ENCODE measurements around the gene EXOSC5. TPM values are rescaled to one million over a fixed set of nuclear protein-coding genes. Genes with fewer than 3 reads are reported as not detected.
"Not testable (repeated sequence)": the region's sequence is repeated elsewhere in the genome, so short reads cannot be mapped to it uniquely, and the experiment has no call there.

The EXOSC5 gene
- total RNA-seq, 2 experiments from 2014 or later, result 46.6 to 47.0 TPM

GRCh38 chr19:41392775-41393174 lies 4.4 kb downstream of the EXOSC5 start:
- ChIA-PET CTCF (interaction anchor here (1.9 kb wide), 1 partner anchor 29 kb away, joined by 6 read pairs; the partner anchor contains the start of gene B9D2), POLR2A (no interaction called here)
- peaks cover 18% of the 10 kb centered on the region for H3K36me3 Mint-ChIP-seq (ENCODE audit: low read depth)
- ATAC-seq (no peak), DNase-seq (no peak)
- no peak for TF ChIP-seq CTCF (IDR thresholded peaks at IDR 0.05)
- no peaks in the 10 kb centered on the region for H3K27me3 Mint-ChIP-seq
- peaks cover 14% of the 10 kb centered on the region for H3K4me1 Mint-ChIP-seq (ENCODE audit: low read depth)
- H3K4me3 Mint-ChIP-seq, result no peak overlapping the region
- intact Hi-C loops (cut with micrococcal nuclease), result no loop called here
- H3K9me3 Mint-ChIP-seq, result no peaks in the 10 kb centered on the region
- no peak overlapping the region for H3K27ac Mint-ChIP-seq

GRCh38 chr19:41391618-41392017 lies 5.5 kb downstream of the EXOSC5 start:
- H3K27ac Mint-ChIP-seq, result no peak overlapping the region
- POLR2A ChIA-PET, result no interaction called here
- ATAC-seq, result no peak
- H3K4me3 Mint-ChIP-seq, result no peak overlapping the region
- intact Hi-C loops (cut with micrococcal nuclease), result no loop called here
- TF ChIP-seq CTCF (IDR thresholded peaks at IDR 0.05), result no peak
- H3K36me3 Mint-ChIP-seq (ENCODE audit: low read depth), result peaks cover 18% of the 10 kb centered on the region
- CTCF ChIA-PET, result no interaction called here
- no peaks in the 10 kb centered on the region for H3K9me3 Mint-ChIP-seq
- DNase-seq, result no peak
- H3K4me1 Mint-ChIP-seq (ENCODE audit: low read depth), result peaks cover 14% of the 10 kb centered on the region
- no peaks in the 10 kb centered on the region for H3K27me3 Mint-ChIP-seq

DNA sequence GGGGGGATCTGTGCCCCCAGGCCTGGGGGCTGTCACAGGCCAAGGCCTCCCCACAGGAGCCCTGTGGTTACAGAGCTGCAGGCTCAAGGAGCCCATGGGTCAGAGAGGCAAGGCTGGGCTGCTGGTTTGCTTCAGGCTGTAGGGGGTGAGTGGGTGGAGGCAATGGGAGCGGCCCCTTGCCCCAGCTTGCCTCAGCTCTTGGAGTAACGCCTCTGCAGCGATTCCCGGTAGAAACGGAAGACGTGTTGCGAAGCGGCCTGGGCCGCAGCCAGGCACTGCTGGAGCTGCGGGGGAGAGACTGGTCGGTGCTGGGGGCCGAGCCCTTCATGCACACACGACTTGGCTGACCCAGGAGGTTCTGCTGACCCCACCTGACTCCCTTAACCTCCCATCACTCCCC lies 10.7 kb downstream of the EXOSC5 start:
- Mint-ChIP-seq H3K36me3 (ENCODE audit: low read depth) (peaks cover 16% of the 10 kb centered on the region), H3K27me3 (no peaks in the 10 kb centered on the region), H3K4me3 (no peak overlapping the region), H3K27ac (no peak overlapping the region), H3K4me1 (ENCODE audit: low read depth) (no peaks in the 10 kb centered on the region), H3K9me3 (no peaks in the 10 kb centered on the region)
- CTCF ChIA-PET, result no interaction called here
- DNase-seq, result no peak
- no peak for ATAC-seq
- intact Hi-C loops (cut with micrococcal nuclease), result no loop called here
- no peak for TF ChIP-seq CTCF (IDR thresholded peaks at IDR 0.05)
- POLR2A ChIA-PET, result interaction anchor here (2.4 kb wide), 1 partner anchor 9 kb away, joined by 11 read pairs; the partner anchor contains the start of gene TMEM91

GRCh38 chr19:41384351-41384750 lies 12.8 kb downstream of the EXOSC5 start:
- no peak for ATAC-seq
- H3K27ac Mint-ChIP-seq, result no peak overlapping the region
- CTCF ChIA-PET, result no interaction called here

GRCh38 chr19:41381536-41381935 lies 15.6 kb downstream of the EXOSC5 start:
- H3K4me3 Mint-ChIP-seq; H3K36me3 Mint-ChIP-seq (ENCODE audit: low read depth); intact Hi-C loops (cut with micrococcal nuclease); ATAC-seq; POLR2A ChIA-PET; H3K27me3 Mint-ChIP-seq; H3K9me3 Mint-ChIP-seq; DNase-seq; CTCF ChIA-PET; H3K27ac Mint-ChIP-seq: not testable (repeated sequence)
- peaks cover 16% of the 10 kb centered on the region for H3K4me1 Mint-ChIP-seq (ENCODE audit: low read depth)

More at GRCh38 chr19:41384351-41384750, 12.8 kb downstream of the EXOSC5 start:
- peaks cover 6% of the 10 kb centered on the region for H3K36me3 Mint-ChIP-seq (ENCODE audit: low read depth)
- DNase-seq, result no peak
- POLR2A ChIA-PET, result no interaction called here
- H3K27me3 Mint-ChIP-seq, result no peaks in the 10 kb centered on the region
- no peak for TF ChIP-seq CTCF (IDR thresholded peaks at IDR 0.05)
- no peak overlapping the region for H3K4me3 Mint-ChIP-seq
- intact Hi-C loops (cut with micrococcal nuclease), result no loop called here
- H3K4me1 Mint-ChIP-seq (ENCODE audit: low read depth), result no peaks in the 10 kb centered on the region
- no peaks in the 10 kb centered on the region for H3K9me3 Mint-ChIP-seq
